ENCODE measurements around the gene ABRAXAS1. TPM values are rescaled to one million over a fixed set of nuclear protein-coding genes. Genes with fewer than 3 reads are reported as not detected.
A peak's percentile ranks its signal among the peaks of the same experiment; 100 is the strongest.
"Not testable (repeated sequence)": the region's sequence is repeated elsewhere in the genome, so short reads cannot be mapped to it uniquely, and the experiment has no call there.

ABRAXAS1 gene
- total RNA-seq, 4 donors from 2014 or later: 4.8 to 12.4 (median 7.0) TPM

DNA sequence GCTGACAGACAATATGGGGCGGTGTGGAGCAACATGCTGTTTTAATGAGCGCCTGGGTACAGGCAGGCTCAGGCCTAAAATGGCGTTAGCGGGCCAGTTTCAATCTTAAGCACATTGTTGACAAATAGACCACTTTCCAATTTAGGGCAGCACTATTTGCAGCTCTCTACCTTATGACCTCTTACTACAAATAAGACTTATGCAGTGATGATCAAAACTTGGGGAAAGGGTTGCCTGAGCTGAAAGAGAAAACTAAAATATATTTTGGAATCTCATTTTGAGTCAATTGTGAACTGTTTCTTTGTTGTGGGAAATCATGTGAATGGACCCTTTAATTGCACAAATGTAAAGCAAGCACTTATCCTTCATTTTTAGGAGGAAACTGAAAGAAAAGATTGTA lies 25.5 kb upstream of the ABRAXAS1 start:
- Histone ChIP-seq H3K27ac (no peak overlapping the region), H3K9me3 (no peaks in the 10 kb centered on the region), H3K27me3 (no peaks in the 10 kb centered on the region), H3K4me1 (no peaks in the 10 kb centered on the region), H3K36me3 (no peaks in the 10 kb centered on the region), H3K4me3 (no peak overlapping the region)
- no peak for ATAC-seq
- TF ChIP-seq, protein P1, sequence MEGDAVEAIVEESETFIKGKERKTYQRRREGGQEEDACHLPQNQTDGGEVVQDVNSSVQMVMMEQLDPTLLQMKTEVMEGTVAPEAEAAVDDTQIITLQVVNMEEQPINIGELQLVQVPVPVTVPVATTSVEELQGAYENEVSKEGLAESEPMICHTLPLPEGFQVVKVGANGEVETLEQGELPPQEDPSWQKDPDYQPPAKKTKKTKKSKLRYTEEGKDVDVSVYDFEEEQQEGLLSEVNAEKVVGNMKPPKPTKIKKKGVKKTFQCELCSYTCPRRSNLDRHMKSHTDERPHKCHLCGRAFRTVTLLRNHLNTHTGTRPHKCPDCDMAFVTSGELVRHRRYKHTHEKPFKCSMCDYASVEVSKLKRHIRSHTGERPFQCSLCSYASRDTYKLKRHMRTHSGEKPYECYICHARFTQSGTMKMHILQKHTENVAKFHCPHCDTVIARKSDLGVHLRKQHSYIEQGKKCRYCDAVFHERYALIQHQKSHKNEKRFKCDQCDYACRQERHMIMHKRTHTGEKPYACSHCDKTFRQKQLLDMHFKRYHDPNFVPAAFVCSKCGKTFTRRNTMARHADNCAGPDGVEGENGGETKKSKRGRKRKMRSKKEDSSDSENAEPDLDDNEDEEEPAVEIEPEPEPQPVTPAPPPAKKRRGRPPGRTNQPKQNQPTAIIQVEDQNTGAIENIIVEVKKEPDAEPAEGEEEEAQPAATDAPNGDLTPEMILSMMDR (IDR thresholded peaks at IDR 0.05 in 4 of 5, conservative IDR thresholded peaks at IDR 0.05 in 1 of 5): no peak
- no peak for TF ChIP-seq POLR2A (IDR thresholded peaks at IDR 0.05)
- intact Hi-C loops (cut with DNase I; ENCODE audit: low total_unique reads): no loop called here
- in situ Hi-C loops (cut with MboI; ENCODE audit: low sequenced_read_pairs in 4 of 4): loop anchor here (5.0 to 25.0 kb wide), 3 partner anchors 127 to 1002 kb away; no protein-coding TSS in a partner anchor
- DNase-seq: no peak

DNA sequence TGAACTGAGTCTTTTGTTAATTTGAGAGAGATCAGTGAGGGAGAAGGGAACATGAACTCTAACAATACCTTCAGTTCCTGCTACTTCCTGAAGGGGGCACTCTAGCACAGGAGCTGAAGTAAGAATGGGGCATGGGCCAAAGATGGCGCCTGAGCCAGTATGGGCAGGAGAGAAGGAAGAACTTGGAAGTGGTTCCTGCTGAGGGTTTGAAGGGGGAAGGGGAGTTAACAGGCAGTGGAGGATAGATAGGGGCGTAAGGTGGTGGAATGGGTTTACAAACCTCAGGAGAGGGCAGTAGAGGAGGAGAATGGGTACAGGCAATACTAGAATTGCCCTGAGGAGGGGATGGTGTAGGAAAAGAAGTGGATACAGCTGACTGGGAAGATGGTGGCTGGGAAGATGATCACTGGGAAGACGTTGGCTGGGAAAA lies 24.3 kb upstream of the ABRAXAS1 start:
- ATAC-seq: peak in 1 of 2 donors; percentile 70
- H3K4me3 ChIP-seq, H3K9me3 ChIP-seq, H3K27me3 ChIP-seq, H3K36me3 ChIP-seq, H3K4me1 ChIP-seq, H3K27ac ChIP-seq: not testable (repeated sequence)
- in situ Hi-C loops (cut with MboI; ENCODE audit: low sequenced_read_pairs in 4 of 4): loop anchor here in 2 of 4 donors (25.0 kb wide), 1 partner anchor 1003 kb away; no protein-coding TSS in a partner anchor
- peak; percentile 35 to 56 for DNase-seq
- TF ChIP-seq, protein P1 (IDR thresholded peaks at IDR 0.05 in 4 of 5, conservative IDR thresholded peaks at IDR 0.05 in 1 of 5): peak; percentile 83 to 91 (median 89)
- intact Hi-C loops (cut with DNase I; ENCODE audit: low total_unique reads): loop anchor here (1.0 to 2.0 kb wide), 3 partner anchors 26 to 131 kb away; no protein-coding TSS in a partner anchor

DNA sequence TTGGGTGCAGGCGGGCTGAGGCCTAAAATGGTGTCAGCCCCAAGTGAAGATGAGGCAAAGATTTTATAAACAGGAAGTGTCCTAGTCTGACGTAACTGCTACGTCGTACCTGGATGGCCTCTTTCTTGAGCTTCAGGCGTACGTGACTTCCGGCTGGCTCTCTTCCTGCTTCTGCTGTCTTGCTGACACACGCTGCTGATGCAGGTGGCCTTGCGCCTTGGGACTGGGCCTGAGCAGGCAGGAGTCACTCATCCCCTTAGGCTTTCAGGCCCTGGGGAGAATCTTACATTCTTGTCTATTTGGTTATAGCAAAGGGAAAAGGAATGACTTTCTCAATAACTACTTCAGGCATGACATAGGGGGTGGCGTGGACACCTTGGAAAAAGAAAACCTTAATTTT lies 20.1 kb upstream of the ABRAXAS1 start:
- H3K4me1 ChIP-seq: no peaks in the 10 kb centered on the region
- H3K27me3 ChIP-seq: no peaks in the 10 kb centered on the region
- no peak overlapping the region for H3K4me3 ChIP-seq
- no peaks in the 10 kb centered on the region for H3K9me3 ChIP-seq
- no peaks in the 10 kb centered on the region for H3K36me3 ChIP-seq
- no peak for ATAC-seq
- in situ Hi-C loops (cut with MboI; ENCODE audit: low sequenced_read_pairs in 4 of 4) (loop anchor here in 2 of 4 donors (25.0 kb wide), 1 partner anchor 1007 kb away; no protein-coding TSS in a partner anchor), intact Hi-C loops (cut with DNase I; ENCODE audit: low total_unique reads) (no loop called here)
- DNase-seq: no peak
- no peak overlapping the region for H3K27ac ChIP-seq
- no peak for TF ChIP-seq POLR2A (IDR thresholded peaks at IDR 0.05)
- TF ChIP-seq, protein P1 (IDR thresholded peaks at IDR 0.05 in 4 of 5, conservative IDR thresholded peaks at IDR 0.05 in 1 of 5): no peak

DNA sequence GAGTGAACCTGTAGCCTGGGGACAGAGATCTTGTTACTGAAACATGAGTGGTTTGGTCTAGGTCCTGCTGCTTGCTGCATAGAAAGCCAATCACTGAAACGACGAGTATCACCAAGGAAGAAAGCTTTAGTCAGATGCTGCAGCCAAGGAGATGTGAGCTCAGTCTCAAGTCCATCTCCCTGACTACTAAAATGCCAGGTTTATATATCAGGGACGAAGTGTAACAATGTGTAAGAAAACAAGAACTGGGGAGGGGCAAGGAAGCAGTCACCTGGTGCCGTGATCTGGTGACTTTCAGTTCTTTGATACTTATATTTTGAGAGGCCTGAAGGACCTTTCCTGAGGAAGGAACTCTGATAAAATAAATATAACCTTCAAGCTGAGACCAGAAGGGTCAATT lies 19.6 kb upstream of the ABRAXAS1 start:
- no peak for ATAC-seq
- no peak for DNase-seq
- intact Hi-C loops (cut with DNase I; ENCODE audit: low total_unique reads): no loop called here
- no peak overlapping the region for H3K4me3 ChIP-seq
- no peak for TF ChIP-seq POLR2A (IDR thresholded peaks at IDR 0.05)
- TF ChIP-seq, protein P1 (IDR thresholded peaks at IDR 0.05 in 4 of 5, conservative IDR thresholded peaks at IDR 0.05 in 1 of 5): no peak
- no peaks in the 10 kb centered on the region for H3K9me3 ChIP-seq
- no peaks in the 10 kb centered on the region for H3K27me3 ChIP-seq
- no peak overlapping the region for H3K27ac ChIP-seq
- no peaks in the 10 kb centered on the region for H3K36me3 ChIP-seq
- in situ Hi-C loops (cut with MboI; ENCODE audit: low sequenced_read_pairs in 4 of 4): loop anchor here in 2 of 4 donors (25.0 kb wide), 1 partner anchor 1008 kb away; no protein-coding TSS in a partner anchor
- no peaks in the 10 kb centered on the region for H3K4me1 ChIP-seq

DNA sequence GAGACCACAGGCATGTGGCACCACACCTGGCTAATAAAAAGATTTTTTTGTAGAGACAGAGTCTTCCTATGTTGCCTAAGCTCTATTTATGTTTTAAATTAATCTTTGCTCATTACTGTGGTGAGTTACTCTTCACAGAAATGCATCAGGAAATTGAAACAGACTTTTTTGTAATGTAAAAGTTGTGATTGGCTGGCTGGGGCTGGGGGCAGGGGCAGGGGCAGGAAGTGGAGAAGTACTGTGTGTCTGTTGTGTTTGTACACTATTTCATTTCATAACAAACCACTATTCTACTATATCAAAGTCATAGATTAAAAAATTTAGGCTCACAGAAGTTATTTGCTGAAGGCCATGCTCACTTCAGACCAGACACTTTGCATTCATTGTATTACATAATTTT lies 19.1 kb upstream of the ABRAXAS1 start:
- intact Hi-C loops (cut with DNase I; ENCODE audit: low total_unique reads): no loop called here
- no peak for TF ChIP-seq POLR2A (IDR thresholded peaks at IDR 0.05)
- TF ChIP-seq, protein P1 (IDR thresholded peaks at IDR 0.05 in 4 of 5, conservative IDR thresholded peaks at IDR 0.05 in 1 of 5): no peak
- no peaks in the 10 kb centered on the region for H3K9me3 ChIP-seq

DNA sequence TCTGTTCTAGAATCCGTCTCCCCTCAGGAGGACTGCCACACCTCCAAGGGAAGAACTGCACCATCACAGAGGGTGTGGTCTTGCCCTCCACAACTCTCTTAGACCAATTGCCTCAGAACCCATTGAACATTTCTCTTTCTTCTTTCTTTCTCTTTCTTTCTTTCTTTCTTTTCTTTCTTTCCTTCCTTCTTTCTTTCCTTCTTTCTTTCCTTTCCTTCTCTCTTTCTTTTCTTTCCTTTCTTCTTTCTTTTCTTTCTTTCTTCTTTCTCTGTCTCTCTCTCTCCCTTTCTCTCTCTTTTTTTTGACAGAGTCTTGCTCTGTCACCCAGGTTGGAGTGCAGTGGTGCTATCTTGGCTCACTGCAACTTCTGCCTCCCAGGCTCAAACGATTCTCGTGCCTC lies 16.8 kb upstream of the ABRAXAS1 start:
- H3K27me3 ChIP-seq; ATAC-seq; intact Hi-C loops (cut with DNase I; ENCODE audit: low total_unique reads); DNase-seq; H3K9me3 ChIP-seq; H3K27ac ChIP-seq; H3K4me3 ChIP-seq; H3K36me3 ChIP-seq; H3K4me1 ChIP-seq: not testable (repeated sequence)
- in situ Hi-C loops (cut with MboI; ENCODE audit: low sequenced_read_pairs in 4 of 4): loop anchor here in 2 of 4 donors (25.0 kb wide), 1 partner anchor 1011 kb away; no protein-coding TSS in a partner anchor

More for the DNA sequence above, 19.1 kb upstream of the ABRAXAS1 start:
- no peak for DNase-seq
- ATAC-seq: no peak
- no peak overlapping the region for H3K27ac ChIP-seq
- H3K27me3 ChIP-seq: no peaks in the 10 kb centered on the region
- H3K4me3 ChIP-seq: no peak overlapping the region
- in situ Hi-C loops (cut with MboI; ENCODE audit: low sequenced_read_pairs in 4 of 4): loop anchor here in 2 of 4 donors (25.0 kb wide), 1 partner anchor 1008 kb away; no protein-coding TSS in a partner anchor
- H3K36me3 ChIP-seq: no peaks in the 10 kb centered on the region
- H3K4me1 ChIP-seq: no peaks in the 10 kb centered on the region
